ENCODE data around the gene SPAG17. TPM values are rescaled to one million over a fixed set of nuclear protein-coding genes. Genes with fewer than 3 reads are reported as not detected.
A peak's percentile ranks its signal among the peaks of the same experiment; 100 is the strongest.

The SPAG17 gene
- total and polyA plus RNA-seq, 2 experiments from 2014 or later = 0.36 to 1.7 TPM

- no peak overlapping the region for H3K4me3 ChIP-seq
- peak overlapping the region; percentile 13 for H3K4me2 ChIP-seq
- no peak overlapping the region for H2AFZ ChIP-seq
- DNase-seq (ENCODE audit: low spot score) = no peak
- peaks cover 6% of the 10 kb centered on the region for H3K4me1 ChIP-seq (ENCODE audit: insufficient read depth)
- H3K79me2 ChIP-seq = no peaks in the 10 kb centered on the region
- H3K9me2 ChIP-seq (replicated peaks; ENCODE audit: insufficient read depth) = no peaks in the 10 kb centered on the region
- no peaks in the 10 kb centered on the region for H4K20me1 ChIP-seq (ENCODE audit: insufficient read depth, poor library complexity, severe bottlenecking)
- H3K9me3 ChIP-seq (ENCODE audit: low read depth) = no peaks in the 10 kb centered on the region
- no peaks in the 10 kb centered on the region for H3K36me3 ChIP-seq (replicated peaks; ENCODE audit: insufficient read depth, low read depth)
- H3K27me3 ChIP-seq = no peaks in the 10 kb centered on the region
- TF ChIP-seq EZH2phosphoT487 (IDR thresholded peaks at IDR 0.05; ENCODE audit: low read depth, severe bottlenecking, unreplicated experiment) = no peak
- no peak for TF ChIP-seq CTCF (IDR thresholded peaks at IDR 0.05; ENCODE audit: poor library complexity)
- TF ChIP-seq EZH2 (IDR thresholded peaks at IDR 0.05; ENCODE audit: borderline replicate concordance) = no peak
- H3K27ac ChIP-seq = no peak overlapping the region
- 55% methylated on average over 7 of the region's 7 CpGs for WGBS (ENCODE audit: low lambda C conversion rate, missing lambda C conversion rate)
Observed at GRCh38 chr1:118148034-118148433, 37.0 kb downstream of the SPAG17 start.

- DNase-seq (ENCODE audit: low spot score) = peak; percentile 11
- H3K36me3 ChIP-seq (replicated peaks; ENCODE audit: insufficient read depth, low read depth) = no peaks in the 10 kb centered on the region
- H3K9me2 ChIP-seq (replicated peaks; ENCODE audit: insufficient read depth) = no peaks in the 10 kb centered on the region
- H2AFZ ChIP-seq = no peak overlapping the region
- H3K4me3 ChIP-seq = no peak overlapping the region
- H3K79me2 ChIP-seq = no peaks in the 10 kb centered on the region
- TF ChIP-seq CTCF (IDR thresholded peaks at IDR 0.05; ENCODE audit: poor library complexity) (no peak), EZH2 (IDR thresholded peaks at IDR 0.05; ENCODE audit: borderline replicate concordance) (no peak), EZH2phosphoT487 (IDR thresholded peaks at IDR 0.05; ENCODE audit: low read depth, severe bottlenecking, unreplicated experiment) (no peak)
- H3K4me1 ChIP-seq (ENCODE audit: insufficient read depth) = peaks cover 6% of the 10 kb centered on the region
- H4K20me1 ChIP-seq (ENCODE audit: insufficient read depth, poor library complexity, severe bottlenecking) = no peaks in the 10 kb centered on the region
- no peaks in the 10 kb centered on the region for H3K27me3 ChIP-seq
- no peak overlapping the region for H3K27ac ChIP-seq
- peak overlapping the region; percentile 13 for H3K4me2 ChIP-seq
- WGBS (ENCODE audit: low lambda C conversion rate, missing lambda C conversion rate) = 45% methylated on average over 1 of the region's 1 CpG
- H3K9me3 ChIP-seq (ENCODE audit: low read depth) = no peaks in the 10 kb centered on the region
Observed at GRCh38 chr1:118147522-118147921, 37.5 kb downstream of the SPAG17 start.

GRCh38 chr1:118145721-118146120 lies 39.3 kb downstream of the SPAG17 start:
- H2AFZ ChIP-seq = no peak overlapping the region

More at GRCh38 chr1:118145721-118146120, 39.3 kb downstream of the SPAG17 start:
- Histone ChIP-seq H3K27ac (no peak overlapping the region), H3K9me2 (replicated peaks; ENCODE audit: insufficient read depth) (no peaks in the 10 kb centered on the region), H3K4me3 (no peak overlapping the region), H4K20me1 (ENCODE audit: insufficient read depth, poor library complexity, severe bottlenecking) (no peaks in the 10 kb centered on the region), H3K27me3 (no peaks in the 10 kb centered on the region), H3K9me3 (ENCODE audit: low read depth) (no peaks in the 10 kb centered on the region), H3K4me2 (no peak overlapping the region), H3K79me2 (no peaks in the 10 kb centered on the region), H3K4me1 (ENCODE audit: insufficient read depth) (peaks cover 6% of the 10 kb centered on the region), H3K36me3 (replicated peaks; ENCODE audit: insufficient read depth, low read depth) (no peaks in the 10 kb centered on the region)
- no peak for DNase-seq (ENCODE audit: low spot score)
- 89% methylated on average over 2 of the region's 2 CpGs for WGBS (ENCODE audit: low lambda C conversion rate, missing lambda C conversion rate)
- TF ChIP-seq EZH2 (IDR thresholded peaks at IDR 0.05; ENCODE audit: borderline replicate concordance) = no peak
- no peak for TF ChIP-seq EZH2phosphoT487 (IDR thresholded peaks at IDR 0.05; ENCODE audit: low read depth, severe bottlenecking, unreplicated experiment)
- no peak for TF ChIP-seq CTCF (IDR thresholded peaks at IDR 0.05; ENCODE audit: poor library complexity)

Data from hepatocyte (in vitro differentiated cells).